Epithelial cell of esophagus (primary cell): ENCODE results near the gene VPS41.

ENCODE experiments used
- DNase-seq: peaks from one replicate; pipeline ENCODE4 v3.0.0; 2010; ENCODE audit warnings: low read depth
- H3K4me3 ChIP-seq: 2 replicates; pipeline ENCODE4 v1.5.1; 2011; ENCODE audit warnings: mild to moderate bottlenecking, low read length, control low read depth
- TF ChIP-seq, protein P1 (sequence below): IDR thresholded peaks from 2 replicates; pipeline ENCODE4 v1.5.1; 2011; ENCODE audit warnings: low read depth, mild to moderate bottlenecking, low read length, control low read depth, inconsistent platforms; ENCODE audit not compliant: insufficient read depth; ENCODE audit errors: missing control alignments

The VPS41 gene

DNA sequence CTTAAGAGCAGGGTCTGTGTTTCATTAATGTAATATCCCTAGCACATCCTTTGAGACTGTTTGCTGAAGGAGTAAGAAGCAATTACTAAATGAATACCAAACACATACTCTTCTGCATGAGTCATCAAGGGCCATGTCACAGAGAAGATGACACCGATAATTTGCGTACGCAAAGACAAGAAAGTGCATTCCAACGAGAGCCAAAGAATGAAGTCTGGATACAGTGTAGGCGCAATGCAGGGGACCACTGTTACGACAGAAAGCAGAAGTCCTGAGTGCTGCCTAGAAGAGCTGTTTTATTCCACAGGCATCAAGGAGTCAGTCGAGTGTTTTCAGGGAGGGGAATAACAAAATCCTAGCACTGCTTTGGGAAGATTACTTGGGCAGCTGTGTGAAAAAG, 62.7 kb downstream of the VPS41 start:
- DNase-seq = no peak
- TF ChIP-seq, protein P1, sequence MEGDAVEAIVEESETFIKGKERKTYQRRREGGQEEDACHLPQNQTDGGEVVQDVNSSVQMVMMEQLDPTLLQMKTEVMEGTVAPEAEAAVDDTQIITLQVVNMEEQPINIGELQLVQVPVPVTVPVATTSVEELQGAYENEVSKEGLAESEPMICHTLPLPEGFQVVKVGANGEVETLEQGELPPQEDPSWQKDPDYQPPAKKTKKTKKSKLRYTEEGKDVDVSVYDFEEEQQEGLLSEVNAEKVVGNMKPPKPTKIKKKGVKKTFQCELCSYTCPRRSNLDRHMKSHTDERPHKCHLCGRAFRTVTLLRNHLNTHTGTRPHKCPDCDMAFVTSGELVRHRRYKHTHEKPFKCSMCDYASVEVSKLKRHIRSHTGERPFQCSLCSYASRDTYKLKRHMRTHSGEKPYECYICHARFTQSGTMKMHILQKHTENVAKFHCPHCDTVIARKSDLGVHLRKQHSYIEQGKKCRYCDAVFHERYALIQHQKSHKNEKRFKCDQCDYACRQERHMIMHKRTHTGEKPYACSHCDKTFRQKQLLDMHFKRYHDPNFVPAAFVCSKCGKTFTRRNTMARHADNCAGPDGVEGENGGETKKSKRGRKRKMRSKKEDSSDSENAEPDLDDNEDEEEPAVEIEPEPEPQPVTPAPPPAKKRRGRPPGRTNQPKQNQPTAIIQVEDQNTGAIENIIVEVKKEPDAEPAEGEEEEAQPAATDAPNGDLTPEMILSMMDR = no peak
- no peak overlapping the region for H3K4me3 ChIP-seq

DNA sequence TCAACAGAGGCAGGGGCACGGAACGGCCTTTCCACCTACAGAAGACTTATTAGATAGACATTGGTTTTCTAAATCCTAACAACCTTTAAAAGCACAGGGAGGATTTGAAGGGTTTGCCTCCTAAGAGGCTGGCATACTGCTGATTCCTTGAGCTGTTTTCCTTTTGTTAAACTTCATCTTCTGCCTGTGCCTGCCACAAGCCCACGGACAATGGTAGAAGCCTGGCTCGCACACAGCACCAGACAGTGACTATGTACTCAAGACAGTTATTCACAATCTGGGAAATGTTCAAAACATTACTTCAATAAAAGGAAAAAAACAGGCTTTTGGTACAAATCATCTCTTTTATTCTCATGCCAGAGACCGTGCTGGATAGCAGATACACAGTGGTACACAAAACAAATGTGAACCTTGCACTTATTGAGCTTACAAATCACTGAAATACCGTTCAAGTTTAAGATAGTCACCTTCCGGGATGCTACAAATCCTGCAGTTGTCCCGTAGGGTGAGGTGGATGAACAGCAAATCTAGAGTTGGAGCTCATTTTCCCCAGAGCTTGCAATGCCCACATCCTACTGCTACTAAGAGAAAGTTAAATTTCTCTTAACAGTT, 63.9 kb downstream of the VPS41 start:
- DNase-seq = no peak
- TF ChIP-seq, protein P1 = no peak

DNA sequence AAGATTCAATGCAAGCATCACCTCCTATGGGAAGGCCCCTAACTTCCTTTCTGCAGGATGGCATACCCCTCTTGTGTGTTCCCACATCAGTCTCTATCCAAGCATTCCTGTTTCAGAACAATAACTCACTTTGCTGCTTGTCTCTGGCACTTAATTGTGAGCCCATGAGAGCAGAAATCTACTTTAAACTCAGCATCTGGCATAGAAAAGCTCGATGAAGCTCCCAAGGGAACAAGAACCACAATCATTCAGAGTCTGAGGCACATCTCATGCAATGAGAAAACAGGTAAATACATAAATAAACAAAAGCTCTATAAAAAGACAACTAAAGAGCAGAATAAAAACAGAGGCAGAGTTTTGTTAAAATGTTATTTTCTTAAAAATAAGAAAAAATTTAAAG, 66.2 kb downstream of the VPS41 start:
- H3K4me3 ChIP-seq = no peak overlapping the region
- DNase-seq = no peak
- TF ChIP-seq, protein P1 = no peak

More for the DNA sequence above, 63.9 kb downstream of the VPS41 start:
- no peak overlapping the region for H3K4me3 ChIP-seq

DNA sequence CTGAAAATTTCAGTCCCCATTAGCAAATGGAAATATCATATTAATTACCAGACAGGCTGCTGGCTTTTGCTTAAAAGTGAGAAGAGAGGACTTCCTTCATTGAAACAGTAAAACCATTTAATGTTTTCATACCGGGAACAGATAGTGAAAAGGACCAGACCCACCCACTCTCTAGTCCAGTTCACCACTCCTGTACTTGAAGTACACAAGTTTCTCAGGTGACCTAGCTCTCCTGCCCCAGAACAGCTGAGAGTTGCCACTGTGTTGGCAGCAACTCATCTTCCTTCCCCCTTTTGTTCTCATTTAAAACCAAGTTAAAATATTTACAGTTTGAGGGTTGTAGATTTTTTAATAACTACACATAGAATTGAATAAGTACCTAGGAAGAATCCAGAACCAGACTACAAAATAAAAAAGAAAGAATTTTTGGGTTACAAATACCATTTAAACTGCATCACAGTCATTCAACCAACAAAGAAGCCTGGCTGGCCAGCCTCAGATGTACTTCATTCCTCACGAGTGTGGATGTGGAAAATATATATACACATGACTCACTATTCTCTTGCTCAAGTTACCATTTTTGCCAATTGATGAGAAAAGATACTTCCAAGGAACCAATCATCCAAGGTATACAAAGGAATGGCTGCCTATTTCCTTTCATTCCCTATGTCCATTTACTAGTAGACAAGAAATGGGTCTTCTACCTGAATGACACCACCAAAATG, 68.1 kb downstream of the VPS41 start:
- peak; percentile 43 for DNase-seq
- TF ChIP-seq, protein P1 = no peak
- H3K4me3 ChIP-seq = no peak overlapping the region

DNA sequence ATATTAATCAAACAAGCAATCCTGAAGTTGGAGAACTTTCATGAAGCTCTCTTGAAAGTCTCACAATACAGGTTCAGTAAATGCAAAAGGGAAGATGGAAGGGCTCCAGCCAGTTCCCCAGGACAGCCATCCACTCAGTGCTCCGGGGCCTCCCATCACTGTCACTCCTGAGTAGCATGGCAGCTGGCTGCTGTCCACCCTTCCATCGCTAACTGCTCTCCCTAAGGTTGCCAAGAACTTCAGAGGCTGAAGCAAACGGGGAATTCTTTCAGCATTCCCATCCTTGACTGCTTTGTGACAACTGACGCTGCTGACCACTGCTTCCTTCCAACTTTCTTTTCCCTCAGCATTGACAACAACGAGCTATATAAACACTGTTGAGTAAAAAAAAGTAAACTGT, 69.1 kb downstream of the VPS41 start:
- no peak overlapping the region for H3K4me3 ChIP-seq
- TF ChIP-seq, protein P1 = no peak
- DNase-seq = no peak

DNA sequence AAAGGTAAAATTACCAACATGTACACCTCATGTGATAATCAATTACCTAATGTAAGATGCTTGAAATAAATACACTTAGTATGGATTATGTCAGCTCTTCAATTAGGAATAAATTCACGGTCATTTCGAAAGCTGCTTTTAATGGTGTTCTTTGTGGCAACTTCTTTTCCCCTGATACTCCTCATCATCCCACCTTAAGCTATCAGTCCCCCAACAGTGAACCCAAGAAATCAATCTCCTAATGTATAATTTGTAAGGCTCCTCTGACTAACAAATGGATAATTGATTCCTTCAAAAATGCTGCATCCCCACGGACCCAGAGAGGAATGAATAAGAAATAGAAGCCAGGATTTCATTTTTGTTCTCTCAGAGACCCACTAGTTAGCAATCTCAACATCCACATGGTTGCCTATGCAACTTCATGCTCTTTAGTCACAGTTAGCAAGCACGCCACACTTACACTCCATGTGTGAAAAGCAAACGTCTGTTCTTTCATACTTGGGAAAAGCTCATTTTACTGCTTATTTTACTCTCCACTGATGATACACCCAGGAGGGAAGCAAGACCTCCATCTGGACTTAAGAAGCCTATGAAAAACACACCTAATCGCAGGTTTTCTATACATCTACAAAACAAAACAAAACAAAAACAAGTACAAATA, 70.1 kb downstream of the VPS41 start:
- no peak for DNase-seq
- no peak overlapping the region for H3K4me3 ChIP-seq
- TF ChIP-seq, protein P1 = no peak
